Colonic mucosa (tissue), 4 donors: ENCODE measurements around the gene AXIN1. TPM values are rescaled to one million over a fixed set of nuclear protein-coding genes. Genes with fewer than 3 reads are reported as not detected.

Experiments used
- DNase-seq: peaks from one replicate; pipeline ENCODE4 v3.0.0-alpha.2; 2020
- H3K27ac ChIP-seq: fragments of 200-600 bp; one replicate; pipeline ENCODE4 v1.8.0; 2021
- H3K27me3 ChIP-seq: fragments of 200-600 bp; one replicate; pipeline ENCODE4 v1.8.0; 2021
- H3K36me3 ChIP-seq: fragments of 200-600 bp; one replicate; pipeline ENCODE4 v1.8.0; 2021
- H3K4me1 ChIP-seq: fragments of 200-600 bp; one replicate; pipeline ENCODE4 v1.8.0; 2021; ENCODE audit warnings: mild to moderate bottlenecking
- H3K4me3 ChIP-seq: fragments of 200-600 bp; one replicate; pipeline ENCODE4 v1.8.0; 2021
- H3K9ac ChIP-seq, 2 donors: one replicate each; pipeline ENCODE4 v1.7.0; 2013; ENCODE audit warnings: control low read depth in 2 of 2, low read depth in 2 of 2, low read length in 2 of 2
- H3K9me3 ChIP-seq: fragments of 200-600 bp; one replicate; pipeline ENCODE4 v1.8.0; 2021
- CTCF ChIP-seq: fragments of 200-600 bp; IDR thresholded peaks from one replicate; pipeline ENCODE4 v1.8.0; 2022; ENCODE audit warnings: antibody characterized with exemption, mild to moderate bottlenecking
- intact Hi-C: fragments of 100-400 bp; cut with DNase I; formaldehyde crosslinking; loops from one replicate; pipeline ENCODE4 v1.14.1; 2022
- total RNA-seq, 2 donors: library from RNA; stranded (reverse); fragmentation: NEBNext Ultra II Directional in 1 of 2; extraction: Animal tissue kit (Norgen Biotek cat#: 25700) in 1 of 2; gene quantifications; one replicate each; pipeline ENCODE4 v1.2.1, GENCODE V29; 2021
- donor health status: healthy.
- donor health status: DM: no; HTN: no; CAD: no.
- donor health status: DM: no; HTN: no; CAD: no.

Gene AXIN1
- total RNA-seq, 2 donors from 2014 or later: 33.4 to 34.3 TPM

DNA sequence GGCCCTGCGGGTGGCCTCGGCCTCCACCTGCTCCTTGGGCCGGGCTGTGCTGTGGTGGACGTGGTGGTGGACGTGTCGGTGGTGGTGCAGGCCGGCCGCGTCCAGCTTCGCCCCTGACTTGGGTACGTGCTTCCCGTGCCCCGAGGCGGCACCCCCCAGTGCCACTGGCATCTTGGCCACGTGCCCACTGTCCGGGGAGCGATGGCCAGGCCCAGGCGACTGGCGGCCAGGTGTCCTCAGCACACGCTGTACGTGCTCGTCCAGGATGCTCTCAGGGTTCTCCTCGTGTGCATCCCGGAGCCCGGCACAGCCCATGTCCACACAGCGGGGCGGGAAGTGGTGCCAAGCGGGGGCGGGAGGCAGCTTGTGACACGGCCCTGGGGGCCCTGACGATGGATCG is 54.7 kb downstream of the AXIN1 start:
- no peaks in the 10 kb centered on the region for H3K27me3 ChIP-seq
- no peaks in the 10 kb centered on the region for H3K4me1 ChIP-seq
- no peak overlapping the region for H3K4me3 ChIP-seq
- H3K9ac ChIP-seq: no peak overlapping the region
- H3K9me3 ChIP-seq: no peaks in the 10 kb centered on the region
- intact Hi-C loops: no loop called here
- TF ChIP-seq CTCF: no peak
- DNase-seq: no peak
- H3K36me3 ChIP-seq: no peaks in the 10 kb centered on the region
- no peak overlapping the region for H3K27ac ChIP-seq

GRCh38 chr16:296806-297510 is 55.6 kb downstream of the AXIN1 start:
- H3K9me3 ChIP-seq: no peaks in the 10 kb centered on the region
- H3K27ac ChIP-seq: no peak overlapping the region
- intact Hi-C loops: no loop called here
- H3K4me1 ChIP-seq: no peaks in the 10 kb centered on the region
- H3K27me3 ChIP-seq: no peaks in the 10 kb centered on the region
- H3K4me3 ChIP-seq: no peak overlapping the region
- no peak for DNase-seq
- no peaks in the 10 kb centered on the region for H3K36me3 ChIP-seq
- no peak for TF ChIP-seq CTCF
- no peak overlapping the region for H3K9ac ChIP-seq

DNA sequence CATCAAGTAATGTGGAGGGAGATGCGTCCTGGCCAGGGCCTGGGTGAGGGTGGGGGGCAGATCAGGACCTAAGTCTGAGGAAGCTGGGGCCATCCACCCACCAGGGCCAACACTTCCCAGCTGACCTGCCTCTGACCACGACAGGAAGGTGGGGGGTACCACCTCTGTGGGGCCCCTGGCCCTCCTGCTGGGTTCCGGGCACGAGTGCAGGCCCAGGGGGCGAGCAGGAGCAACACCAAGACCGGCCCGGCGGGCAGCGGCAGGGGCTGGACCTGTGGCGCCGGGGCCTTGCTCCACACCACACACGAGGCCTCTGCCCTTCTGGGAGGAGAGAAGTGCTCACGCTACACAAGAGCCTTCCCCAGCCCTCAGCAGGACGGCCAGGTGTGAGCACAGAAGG is 56.2 kb downstream of the AXIN1 start:
- intact Hi-C loops: no loop called here
- Histone ChIP-seq H3K4me3 (no peak overlapping the region), H3K27ac (no peak overlapping the region), H3K4me1 (no peaks in the 10 kb centered on the region), H3K27me3 (no peaks in the 10 kb centered on the region), H3K9ac (no peak overlapping the region), H3K9me3 (no peaks in the 10 kb centered on the region), H3K36me3 (no peaks in the 10 kb centered on the region)
- no peak for TF ChIP-seq CTCF
- DNase-seq: no peak

DNA sequence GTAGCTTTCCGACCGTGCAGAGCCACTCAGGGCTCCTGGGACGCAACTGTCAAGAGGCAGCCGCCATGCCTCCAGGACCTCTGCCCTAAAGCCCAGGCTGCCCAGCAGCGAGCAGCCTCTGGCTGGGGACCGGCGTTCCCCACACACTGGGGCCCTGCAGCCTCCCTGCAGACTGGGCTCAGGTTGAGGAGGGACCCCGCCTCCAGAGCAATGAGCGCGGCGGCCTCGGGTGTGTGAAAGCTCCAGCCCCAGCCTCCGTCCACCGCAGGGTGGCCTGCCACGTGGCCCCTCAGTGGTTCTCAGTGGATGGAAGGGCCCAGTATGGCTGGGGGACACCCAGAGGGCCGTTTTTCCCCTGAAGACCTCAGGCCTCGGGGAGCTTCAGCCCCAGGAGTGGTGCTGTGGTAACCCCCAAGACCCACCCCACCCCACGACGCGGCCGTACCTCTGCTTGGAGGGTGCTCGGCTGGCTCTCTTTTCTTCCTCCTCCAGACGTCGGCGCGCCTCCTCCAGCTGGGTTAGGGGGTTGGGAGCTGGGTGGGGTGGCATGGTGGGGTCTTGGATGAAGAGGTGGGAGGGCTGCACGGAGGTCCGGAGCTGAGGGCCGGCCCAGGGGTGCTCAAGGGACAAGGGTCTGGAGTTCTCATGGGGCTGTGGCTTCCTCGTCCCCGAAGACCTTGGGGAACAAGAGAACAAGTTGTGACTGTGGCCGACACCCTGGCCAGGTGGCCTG is 59.3 kb downstream of the AXIN1 start:
- no peak overlapping the region for H3K27ac ChIP-seq
- H3K36me3 ChIP-seq: no peaks in the 10 kb centered on the region
- no peak overlapping the region for H3K9ac ChIP-seq
- H3K4me1 ChIP-seq: no peaks in the 10 kb centered on the region
- H3K9me3 ChIP-seq: no peaks in the 10 kb centered on the region
- intact Hi-C loops: no loop called here
- no peak for TF ChIP-seq CTCF
- H3K4me3 ChIP-seq: no peak overlapping the region
- no peaks in the 10 kb centered on the region for H3K27me3 ChIP-seq
- no peak for DNase-seq

GRCh38 chr16:291539-291938 is 61.0 kb downstream of the AXIN1 start:
- no peak for TF ChIP-seq CTCF

More at GRCh38 chr16:291539-291938, 61.0 kb downstream of the AXIN1 start:
- H3K4me1 ChIP-seq: no peaks in the 10 kb centered on the region
- no peaks in the 10 kb centered on the region for H3K9me3 ChIP-seq
- no peaks in the 10 kb centered on the region for H3K27me3 ChIP-seq
- no peak overlapping the region for H3K9ac ChIP-seq
- no peak overlapping the region for H3K4me3 ChIP-seq
- H3K36me3 ChIP-seq: no peaks in the 10 kb centered on the region
- no peak for DNase-seq
- no peak overlapping the region for H3K27ac ChIP-seq
- intact Hi-C loops: no loop called here
